Adrenal gland (tissue), 5 donors: ENCODE data around the gene POLR3A.

Experiments used
- CTCF ChIP-seq, 6 experiments: fragments of 450-650 bp in 4 of 6; fragments of 200-600 bp in 2 of 6; sonication (generic) in 1 of 6; IDR thresholded peaks; 1 replicate in 5 of 6; 2 replicates in 1 of 6; pipeline versions ENCODE4 v1.5.1 to v1.8.0; 2016 to 2021; ENCODE audit warnings: antibody characterized with exemption in 6 of 6, mild to moderate bottlenecking in 2 of 6, moderate library complexity in 1 of 6
- POLR2A ChIP-seq, 2 donors: fragments of 450-650 bp; IDR thresholded peaks; one replicate each; pipeline ENCODE4 v1.6.1; 2017; ENCODE audit warnings: antibody characterized with exemption in 2 of 2, mild to moderate bottlenecking in 2 of 2, moderate library complexity in 1 of 2
- donor health status: DM: no; HTN: no; CAD: no.

GRCh38 chr10:78045856-78046255, 16.5 kb upstream of the POLR3A start:
- no peak for TF ChIP-seq CTCF (IDR thresholded peaks at IDR 0.05)
- TF ChIP-seq POLR2A (IDR thresholded peaks at IDR 0.05): no peak
